Thoracic aorta (tissue), 2 donors: Measurements from ENCODE around the gene LRRC58. TPM values are rescaled to one million over a fixed set of nuclear protein-coding genes. Genes with fewer than 3 reads are reported as not detected.

Source experiments
- ATAC-seq: fragments of 150-250 bp; one replicate; pipeline ENCODE4 v1.8.0; 2017; ENCODE audit warnings: low read depth; ENCODE audit not compliant: insufficient number of reproducible peaks, low FRiP score
- DNase-seq: peaks from one replicate; pipeline ENCODE4 v3.0.0-alpha.2; 2020; ENCODE audit warnings: low spot score
- H3K27ac ChIP-seq, 2 donors: fragments of 200-600 bp; sonication (generic); 1 replicate in 1 of 2; 2 replicates in 1 of 2; pipeline ENCODE4 v1.5.1; 2016; ENCODE audit warnings: mild to moderate bottlenecking in 2 of 2, moderate library complexity in 2 of 2
- H3K27me3 ChIP-seq: fragments of 200-600 bp; sonication (generic); replicated peaks from 2 replicates; pipeline ENCODE4 v1.6.0; 2016; ENCODE audit warnings: mild to moderate bottlenecking; ENCODE audit not compliant: insufficient read depth
- H3K36me3 ChIP-seq: fragments of 200-600 bp; sonication (generic); one replicate; pipeline ENCODE4 v1.5.1; 2016
- H3K4me1 ChIP-seq, 2 donors: fragments of 200-600 bp; sonication (generic); 1 replicate in 1 of 2; 2 replicates in 1 of 2; pipeline versions ENCODE4 v1.5.1 to v1.6.0; 2016; ENCODE audit warnings: low read depth in 2 of 2, mild to moderate bottlenecking in 1 of 2; ENCODE audit not compliant: control insufficient read depth in 1 of 2
- H3K4me3 ChIP-seq: fragments of 200-600 bp; sonication (generic); 2 replicates; pipeline ENCODE4 v1.5.1; 2016; ENCODE audit warnings: mild to moderate bottlenecking
- H3K9me3 ChIP-seq: fragments of 200-600 bp; sonication (generic); 2 replicates; pipeline ENCODE4 v1.5.1; 2016
- CTCF ChIP-seq: fragments of 200-600 bp; sonication (generic); IDR thresholded peaks from one replicate; pipeline ENCODE4 v1.5.1; 2019; ENCODE audit warnings: antibody characterized with exemption
- total RNA-seq, 2 donors: library from RNA; depleted of rRNA; stranded (reverse); fragments of >200 nt; gene quantifications; one replicate each; pipeline versions ENCODE4 v1.1.0 to v1.2.3, GENCODE V29; 2016

Gene LRRC58
- total RNA-seq, 2 donors from 2014 or later = 27.9 to 35.6 TPM

DNA sequence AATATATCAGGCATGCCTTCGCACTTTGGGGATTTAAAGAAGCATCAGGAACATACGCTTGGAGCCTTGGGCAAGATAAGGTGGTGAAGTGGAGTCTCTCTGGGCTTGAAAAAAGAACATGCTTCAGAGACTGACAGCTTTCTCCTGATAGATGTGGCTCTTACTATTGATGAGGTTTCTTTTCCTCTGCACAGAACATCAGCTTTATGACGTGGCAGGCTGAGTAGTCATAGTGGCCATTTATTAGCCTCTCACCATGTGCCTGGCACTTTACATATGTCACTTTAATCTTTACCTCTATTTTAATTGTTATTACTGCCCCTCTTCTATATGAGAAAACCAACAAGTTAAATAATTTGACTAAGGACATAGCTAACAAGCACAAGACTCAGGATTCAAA is 19.0 kb upstream of the LRRC58 start:
- no peaks in the 10 kb centered on the region for H3K9me3 ChIP-seq
- DNase-seq (no peak), ATAC-seq (no peak)
- no peaks in the 10 kb centered on the region for H3K36me3 ChIP-seq
- no peak for TF ChIP-seq CTCF
- H3K27ac ChIP-seq = no peak overlapping the region
- H3K4me3 ChIP-seq = no peak overlapping the region
- no peaks in the 10 kb centered on the region for H3K4me1 ChIP-seq
- H3K27me3 ChIP-seq = no peaks in the 10 kb centered on the region

GRCh38 chr3:120364821-120365220 is 15.7 kb upstream of the LRRC58 start:
- Histone ChIP-seq H3K36me3 (no peaks in the 10 kb centered on the region), H3K27ac (no peak overlapping the region), H3K27me3 (no peaks in the 10 kb centered on the region), H3K9me3 (no peaks in the 10 kb centered on the region), H3K4me1 (no peaks in the 10 kb centered on the region), H3K4me3 (no peak overlapping the region)
- TF ChIP-seq CTCF = no peak
- DNase-seq = no peak
- no peak for ATAC-seq

GRCh38 chr3:120364101-120364500 is 14.9 kb upstream of the LRRC58 start:
- Histone ChIP-seq H3K4me1 (no peaks in the 10 kb centered on the region), H3K4me3 (no peak overlapping the region), H3K27me3 (no peaks in the 10 kb centered on the region), H3K36me3 (no peaks in the 10 kb centered on the region), H3K27ac (no peak overlapping the region), H3K9me3 (no peaks in the 10 kb centered on the region)
- DNase-seq = no peak
- TF ChIP-seq CTCF = no peak
- no peak for ATAC-seq

GRCh38 chr3:120357807-120358206 is 8.7 kb upstream of the LRRC58 start:
- DNase-seq (no peak), ATAC-seq (no peak)
- Histone ChIP-seq H3K4me1 (no peaks in the 10 kb centered on the region), H3K9me3 (no peaks in the 10 kb centered on the region), H3K27me3 (no peaks in the 10 kb centered on the region), H3K27ac (no peak overlapping the region), H3K4me3 (no peak overlapping the region), H3K36me3 (no peaks in the 10 kb centered on the region)
- TF ChIP-seq CTCF = no peak

- no peak for TF ChIP-seq CTCF
- ATAC-seq (no peak), DNase-seq (no peak)
- no peaks in the 10 kb centered on the region for H3K36me3 ChIP-seq
- peaks cover 8% of the 10 kb centered on the region in 2 donors for H3K4me1 ChIP-seq
- H3K9me3 ChIP-seq = no peaks in the 10 kb centered on the region
- no peak overlapping the region for H3K4me3 ChIP-seq
- H3K27ac ChIP-seq = no peak overlapping the region
- H3K27me3 ChIP-seq = no peaks in the 10 kb centered on the region
Measured at GRCh38 chr3:120355486-120355885, 6.3 kb upstream of the LRRC58 start.
